ENCODE data around the gene DENND10. TPM values are rescaled to one million over a fixed set of nuclear protein-coding genes. Genes with fewer than 3 reads are reported as not detected.

The DENND10 gene, protein sequence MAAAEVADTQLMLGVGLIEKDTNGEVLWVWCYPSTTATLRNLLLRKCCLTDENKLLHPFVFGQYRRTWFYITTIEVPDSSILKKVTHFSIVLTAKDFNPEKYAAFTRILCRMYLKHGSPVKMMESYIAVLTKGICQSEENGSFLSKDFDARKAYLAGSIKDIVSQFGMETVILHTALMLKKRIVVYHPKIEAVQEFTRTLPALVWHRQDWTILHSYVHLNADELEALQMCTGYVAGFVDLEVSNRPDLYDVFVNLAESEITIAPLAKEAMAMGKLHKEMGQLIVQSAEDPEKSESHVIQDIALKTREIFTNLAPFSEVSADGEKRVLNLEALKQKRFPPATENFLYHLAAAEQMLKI
- 16.2 TPM for polyA plus RNA-seq (2012; ENCODE audit: low read depth, missing spikeins)

DNA sequence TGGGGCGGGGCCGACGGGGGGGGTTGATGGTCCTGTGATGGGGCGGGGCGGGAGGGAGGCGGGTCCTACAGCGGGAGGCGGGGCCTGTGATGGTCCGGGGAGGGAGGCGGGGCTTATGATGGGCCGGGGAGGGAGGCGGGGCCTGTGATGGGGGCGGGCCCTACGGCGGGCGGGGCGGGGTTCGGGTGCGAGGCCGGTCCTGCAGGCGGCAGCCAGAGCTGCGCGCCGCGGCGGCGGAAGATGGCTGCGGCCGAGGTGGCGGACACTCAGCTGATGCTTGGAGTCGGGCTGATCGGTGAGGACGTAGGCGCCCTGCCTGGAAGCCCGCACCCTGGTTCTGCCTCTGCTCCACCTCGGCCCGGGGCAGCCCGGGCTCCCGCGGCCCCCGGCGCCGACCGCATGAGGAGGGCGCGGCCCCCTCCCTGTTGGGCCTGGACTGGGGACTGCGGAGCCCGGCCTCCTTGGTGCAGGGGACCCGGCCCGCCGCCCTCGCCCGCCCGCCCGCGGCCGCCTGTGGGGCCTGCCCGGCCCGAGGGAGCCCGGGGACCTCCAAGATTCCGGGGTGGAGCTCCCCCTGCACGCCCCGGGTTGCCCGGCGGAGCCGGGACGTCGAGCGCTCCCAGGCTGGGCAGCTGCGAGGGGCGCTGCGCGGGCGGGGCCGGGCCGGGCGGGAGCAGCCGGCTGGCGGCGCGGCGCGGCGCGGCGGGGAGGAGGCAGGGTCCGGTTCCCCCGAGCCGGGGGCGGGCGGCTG lies at the start of gene DENND10:
Gene DENND10 (plus strand): TSS at position 211 of the 751 bp plus-strand sequence. CDS start 30 bp downstream, at position 241.
- DNase-seq (ENCODE audit: insufficient read length, low spot score) (peak; percentile 90), FAIRE-seq (peak; percentile 59)
- TF ChIP-seq POLR2A (IDR thresholded peaks at IDR 0.05; ENCODE audit: low read depth, low read length) = peak; percentile 76
- TF ChIP-seq SPI1 (IDR thresholded peaks at IDR 0.05; ENCODE audit: low read depth, low read length) = no peak
- TF ChIP-seq TAF1 (IDR thresholded peaks at IDR 0.05; ENCODE audit: low read depth, low read length) = peak; percentile 54; the same call in 1 of the 2 replicates
- no peak for TF ChIP-seq POU2F2 (IDR thresholded peaks at IDR 0.05; ENCODE audit: low read depth, low read length)
- peak; percentile 80 for TF ChIP-seq POLR2AphosphoS5 (IDR thresholded peaks at IDR 0.05; ENCODE audit: low read depth, low read length)
- no peak for TF ChIP-seq PAX5 (IDR thresholded peaks at IDR 0.05; ENCODE audit: insufficient read depth, low read length, severe bottlenecking)

- no peak for FAIRE-seq
- DNase-seq (ENCODE audit: insufficient read length, low spot score) = no peak
- TF ChIP-seq TAF1 (IDR thresholded peaks at IDR 0.05; ENCODE audit: low read depth, low read length) = no peak
- TF ChIP-seq PAX5 (IDR thresholded peaks at IDR 0.05; ENCODE audit: insufficient read depth, low read length, severe bottlenecking) = no peak
Measured at GRCh38 chr10:119055472-119055871, 48.4 kb upstream of the DENND10 start.

GRCh38 chr10:119058010-119058409 lies 45.9 kb upstream of the DENND10 start:
- FAIRE-seq = no peak
- DNase-seq (ENCODE audit: insufficient read length, low spot score) = no peak
- no peak for TF ChIP-seq SPI1 (IDR thresholded peaks at IDR 0.05; ENCODE audit: low read depth, low read length)
- no peak for TF ChIP-seq TAF1 (IDR thresholded peaks at IDR 0.05; ENCODE audit: low read depth, low read length)
- no peak for TF ChIP-seq POLR2AphosphoS5 (IDR thresholded peaks at IDR 0.05; ENCODE audit: low read depth, low read length)
- TF ChIP-seq PAX5 (IDR thresholded peaks at IDR 0.05; ENCODE audit: insufficient read depth, low read length, severe bottlenecking) = no peak
- TF ChIP-seq POU2F2 (IDR thresholded peaks at IDR 0.05; ENCODE audit: low read depth, low read length) = no peak
- no peak for TF ChIP-seq POLR2A (IDR thresholded peaks at IDR 0.05; ENCODE audit: low read depth, low read length)

- no peak for DNase-seq (ENCODE audit: insufficient read length, low spot score)
- FAIRE-seq = no peak
- TF ChIP-seq SPI1 (IDR thresholded peaks at IDR 0.05; ENCODE audit: low read depth, low read length) (no peak), POLR2AphosphoS5 (IDR thresholded peaks at IDR 0.05; ENCODE audit: low read depth, low read length) (no peak), PAX5 (IDR thresholded peaks at IDR 0.05; ENCODE audit: insufficient read depth, low read length, severe bottlenecking) (no peak), POU2F2 (IDR thresholded peaks at IDR 0.05; ENCODE audit: low read depth, low read length) (no peak), POLR2A (IDR thresholded peaks at IDR 0.05; ENCODE audit: low read depth, low read length) (no peak), TAF1 (IDR thresholded peaks at IDR 0.05; ENCODE audit: low read depth, low read length) (no peak)
Measured at GRCh38 chr10:119059557-119059956, 44.4 kb upstream of the DENND10 start.

GRCh38 chr10:119060107-119060506 lies 43.8 kb upstream of the DENND10 start:
- DNase-seq (ENCODE audit: insufficient read length, low spot score) = no peak
- no peak for TF ChIP-seq TAF1 (IDR thresholded peaks at IDR 0.05; ENCODE audit: low read depth, low read length)
- no peak for TF ChIP-seq POLR2A (IDR thresholded peaks at IDR 0.05; ENCODE audit: low read depth, low read length)
- no peak for TF ChIP-seq PAX5 (IDR thresholded peaks at IDR 0.05; ENCODE audit: insufficient read depth, low read length, severe bottlenecking)
- TF ChIP-seq POU2F2 (IDR thresholded peaks at IDR 0.05; ENCODE audit: low read depth, low read length) = no peak
- no peak for TF ChIP-seq POLR2AphosphoS5 (IDR thresholded peaks at IDR 0.05; ENCODE audit: low read depth, low read length)
- no peak for TF ChIP-seq SPI1 (IDR thresholded peaks at IDR 0.05; ENCODE audit: low read depth, low read length)
- FAIRE-seq = no peak

DNA sequence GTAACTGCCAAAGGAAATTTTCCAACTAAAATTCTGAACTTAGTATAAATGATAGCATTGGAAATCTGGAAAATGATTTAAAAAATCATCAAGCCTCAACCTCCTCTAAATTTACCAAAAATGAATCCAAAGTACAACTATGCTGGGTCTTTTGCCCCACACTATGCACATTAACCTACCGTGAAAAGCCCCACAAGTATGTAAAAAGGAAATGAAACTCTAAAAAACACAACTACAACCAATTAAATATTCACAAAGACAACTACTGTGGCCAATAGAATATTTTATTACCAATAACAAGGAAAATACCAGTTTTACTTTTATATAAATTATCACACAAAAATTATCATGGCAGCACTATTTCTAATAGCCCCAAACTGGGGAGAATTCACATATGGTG lies 42.6 kb upstream of the DENND10 start:
- no peak for FAIRE-seq
- TF ChIP-seq TAF1 (IDR thresholded peaks at IDR 0.05; ENCODE audit: low read depth, low read length) (no peak), SPI1 (IDR thresholded peaks at IDR 0.05; ENCODE audit: low read depth, low read length) (peak; percentile 79)

GRCh38 chr10:119061926-119062325 lies 42.0 kb upstream of the DENND10 start:
- no peak for FAIRE-seq
- TF ChIP-seq POLR2AphosphoS5 (IDR thresholded peaks at IDR 0.05; ENCODE audit: low read depth, low read length) (no peak), TAF1 (IDR thresholded peaks at IDR 0.05; ENCODE audit: low read depth, low read length) (no peak), SPI1 (IDR thresholded peaks at IDR 0.05; ENCODE audit: low read depth, low read length) (no peak), POU2F2 (IDR thresholded peaks at IDR 0.05; ENCODE audit: low read depth, low read length) (no peak), POLR2A (IDR thresholded peaks at IDR 0.05; ENCODE audit: low read depth, low read length) (no peak), PAX5 (IDR thresholded peaks at IDR 0.05; ENCODE audit: insufficient read depth, low read length, severe bottlenecking) (no peak)
- no peak for DNase-seq (ENCODE audit: insufficient read length, low spot score)

More for the DNA sequence above, 42.6 kb upstream of the DENND10 start:
- no peak for DNase-seq (ENCODE audit: insufficient read length, low spot score)

DNA sequence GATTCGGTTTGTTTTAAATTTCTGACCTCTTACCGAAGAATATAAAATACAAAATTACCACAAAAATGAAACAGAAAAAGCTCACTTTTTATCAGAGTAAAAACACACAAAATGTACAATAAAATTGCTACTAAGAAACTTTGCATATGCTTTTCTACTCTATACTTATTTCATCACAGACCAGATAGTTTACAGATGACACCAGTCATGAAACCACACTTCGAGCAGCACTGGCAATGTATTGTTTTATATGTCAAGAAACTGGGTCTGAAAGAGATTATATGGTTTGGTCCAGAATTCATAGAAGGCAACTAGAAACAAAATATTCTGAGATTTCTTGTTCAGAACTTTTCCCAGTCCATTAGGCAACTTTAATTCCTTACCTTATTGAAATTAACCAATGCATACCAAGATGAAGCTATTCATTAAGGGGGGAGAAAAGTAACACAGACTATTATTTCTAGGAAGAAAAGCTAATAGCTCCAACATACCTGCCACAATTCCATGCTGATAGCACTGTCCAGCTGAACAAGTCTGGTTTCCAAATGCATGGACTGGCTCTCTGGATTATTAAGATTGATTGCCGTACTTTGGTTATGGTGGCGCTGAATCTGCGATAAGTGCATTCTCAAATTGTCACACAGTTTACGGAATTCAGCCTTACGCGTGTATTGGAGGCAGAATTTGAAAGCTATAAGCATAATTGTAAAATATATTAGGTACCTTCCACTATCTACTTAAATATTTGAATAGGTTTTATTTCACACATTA lies 33.3 kb upstream of the DENND10 start:
- no peak for FAIRE-seq
- DNase-seq (ENCODE audit: insufficient read length, low spot score) = no peak
- TF ChIP-seq PAX5 (IDR thresholded peaks at IDR 0.05; ENCODE audit: insufficient read depth, low read length, severe bottlenecking) = no peak
- no peak for TF ChIP-seq POU2F2 (IDR thresholded peaks at IDR 0.05; ENCODE audit: low read depth, low read length)
- no peak for TF ChIP-seq TAF1 (IDR thresholded peaks at IDR 0.05; ENCODE audit: low read depth, low read length)
- TF ChIP-seq SPI1 (IDR thresholded peaks at IDR 0.05; ENCODE audit: low read depth, low read length) = no peak
- TF ChIP-seq POLR2AphosphoS5 (IDR thresholded peaks at IDR 0.05; ENCODE audit: low read depth, low read length) = no peak
- TF ChIP-seq POLR2A (IDR thresholded peaks at IDR 0.05; ENCODE audit: low read depth, low read length) = no peak; the same call in 1 of the 2 replicates

- DNase-seq (ENCODE audit: insufficient read length, low spot score) (no peak), FAIRE-seq (no peak)
- no peak for TF ChIP-seq POLR2AphosphoS5 (IDR thresholded peaks at IDR 0.05; ENCODE audit: low read depth, low read length)
- TF ChIP-seq POLR2A (IDR thresholded peaks at IDR 0.05; ENCODE audit: low read depth, low read length) = no peak
Measured at GRCh38 chr10:119073584-119073983, 30.3 kb upstream of the DENND10 start.

All from GM12891 (cell line).